HG03139 (cell line): ENCODE results near the gene RTN3.
"Not testable (repeated sequence)": the region's sequence is repeated elsewhere in the genome, so short reads cannot be mapped to it uniquely, and the experiment has no call there.

ENCODE experiments used
- ATAC-seq: cut with Tn5 transposase; IDR thresholded peaks from one replicate; pipeline ENCODE4 v1.9.1; 2021; ENCODE audit not compliant: unreplicated experiment

The RTN3 gene

GRCh38 chr11:63682066-63683021, 1.0 kb downstream of the RTN3 start:
- ATAC-seq = no peak

GRCh38 chr11:63683133-63683991, 2.1 kb downstream of the RTN3 start:
- no peak for ATAC-seq

- ATAC-seq = not testable (repeated sequence)
Measured at GRCh38 chr11:63685158-63685721, 3.9 kb downstream of the RTN3 start.

GRCh38 chr11:63686926-63687325, 5.6 kb downstream of the RTN3 start:
- ATAC-seq = no peak

- ATAC-seq = no peak
Measured at GRCh38 chr11:63687845-63688244, 6.5 kb downstream of the RTN3 start.

- no peak for ATAC-seq
Measured at GRCh38 chr11:63694596-63694995, 13.3 kb downstream of the RTN3 start.

- no peak for ATAC-seq
Measured at GRCh38 chr11:63698976-63699733, 17.9 kb downstream of the RTN3 start.

GRCh38 chr11:63699896-63700295, 18.6 kb downstream of the RTN3 start:
- no peak for ATAC-seq

- no peak for ATAC-seq
Measured at GRCh38 chr11:63705526-63705925, 24.2 kb downstream of the RTN3 start.

GRCh38 chr11:63708764-63709163, 27.5 kb downstream of the RTN3 start:
- ATAC-seq = no peak

- ATAC-seq = no peak
Measured at GRCh38 chr11:63709336-63709884, 28.1 kb downstream of the RTN3 start.

GRCh38 chr11:63710476-63711217, 29.3 kb downstream of the RTN3 start:
- ATAC-seq = no peak

GRCh38 chr11:63711838-63712237, 30.5 kb downstream of the RTN3 start:
- ATAC-seq = no peak

- no peak for ATAC-seq
Measured at GRCh38 chr11:63713766-63714165, 32.5 kb downstream of the RTN3 start.

GRCh38 chr11:63716046-63716445, 34.7 kb downstream of the RTN3 start:
- ATAC-seq = no peak

- no peak for ATAC-seq
Measured at GRCh38 chr11:63719001-63719400, 37.7 kb downstream of the RTN3 start.

GRCh38 chr11:63719987-63720386, 38.7 kb downstream of the RTN3 start:
- no peak for ATAC-seq

GRCh38 chr11:63720611-63721010, 39.3 kb downstream of the RTN3 start:
- no peak for ATAC-seq

- ATAC-seq = no peak
Measured at GRCh38 chr11:63729326-63729725, 48.0 kb downstream of the RTN3 start.

GRCh38 chr11:63736864-63737263, 55.6 kb downstream of the RTN3 start:
- ATAC-seq = no peak
